Neuronal stem cell (in vitro differentiated cells): ENCODE data around the gene ARHGEF7.

Experiments
- DNase-seq: peaks from one replicate; pipeline ENCODE4 v3.0.0-alpha.2; 2013; ENCODE audit warnings: low spot score
- H2AFZ ChIP-seq: one replicate; pipeline ENCODE4 v1.6.1; 2013; ENCODE audit warnings: mild to moderate bottlenecking, low read length, inconsistent platforms
- H2AK5ac ChIP-seq: 2 replicates; pipeline ENCODE4 v1.6.1; 2013; ENCODE audit warnings: low read depth, mild to moderate bottlenecking, inconsistent platforms, low read length, moderate library complexity, mixed read lengths
- H2BK120ac ChIP-seq: 2 replicates; pipeline ENCODE4 v1.6.1; 2013; ENCODE audit warnings: low read depth, mild to moderate bottlenecking, inconsistent platforms, low read length, moderate library complexity, mixed read lengths
- H2BK12ac ChIP-seq: one replicate; pipeline ENCODE4 v1.6.1; 2013; ENCODE audit warnings: low read length, inconsistent platforms
- H2BK15ac ChIP-seq: 2 replicates; pipeline ENCODE4 v1.6.1; 2013; ENCODE audit warnings: mild to moderate bottlenecking, low read length, inconsistent platforms, mixed read lengths
- H2BK5ac ChIP-seq: one replicate; pipeline ENCODE4 v1.6.1; 2013; ENCODE audit warnings: inconsistent platforms, mild to moderate bottlenecking, low read length, moderate library complexity
- H3K14ac ChIP-seq: one replicate; pipeline ENCODE4 v1.6.1; 2013; ENCODE audit warnings: low read length, inconsistent platforms
- H3K18ac ChIP-seq: 2 replicates; pipeline ENCODE4 v1.6.1; 2013; ENCODE audit warnings: low read length, inconsistent platforms
- H3K23ac ChIP-seq: 2 replicates; pipeline ENCODE4 v1.6.1; 2013; ENCODE audit warnings: low read depth, mild to moderate bottlenecking, mixed read lengths, low read length, inconsistent platforms; ENCODE audit not compliant: poor library complexity
- H3K27ac ChIP-seq: replicated peaks from 3 replicates; pipeline ENCODE4 v1.5.1; 2013; ENCODE audit warnings: low read length, inconsistent platforms
- H3K27me3 ChIP-seq, 3 experiments: 2 replicates each; pipeline ENCODE4 v1.6.1; 2013; ENCODE audit warnings: low read length in 3 of 3, mild to moderate bottlenecking in 2 of 3, inconsistent platforms in 1 of 3, low read depth in 1 of 3, mixed read lengths in 1 of 3, moderate library complexity in 1 of 3; ENCODE audit not compliant: control insufficient read depth in 3 of 3, insufficient read depth in 3 of 3
- H3K36me3 ChIP-seq, 2 donors: replicated peaks in 1 of 2; 2 replicates each; pipeline ENCODE4 v1.6.1; 2013; ENCODE audit warnings: low read length in 2 of 2; ENCODE audit not compliant: control insufficient read depth in 2 of 2, insufficient read depth in 2 of 2
- H3K4ac ChIP-seq: 2 replicates; pipeline ENCODE4 v1.6.1; 2013; ENCODE audit warnings: inconsistent platforms, mild to moderate bottlenecking, low read length, moderate library complexity
- H3K4me1 ChIP-seq, 2 donors: 1 replicate in 1 of 2; 2 replicates in 1 of 2; pipeline ENCODE4 v1.6.1; 2013; ENCODE audit warnings: low read length in 2 of 2, low read depth in 1 of 2; ENCODE audit not compliant: control insufficient read depth in 2 of 2, insufficient read depth in 1 of 2
- H3K4me2 ChIP-seq: one replicate; pipeline ENCODE4 v1.6.1; 2013; ENCODE audit warnings: mild to moderate bottlenecking, low read length, inconsistent platforms; ENCODE audit not compliant: insufficient read depth, poor library complexity, severe bottlenecking
- H3K4me3 ChIP-seq, 2 donors: 2 replicates each; pipeline ENCODE4 v1.5.1; 2013; ENCODE audit warnings: low read length in 2 of 2, mild to moderate bottlenecking in 2 of 2, inconsistent platforms in 1 of 2, moderate library complexity in 1 of 2
- H3K79me1 ChIP-seq: one replicate; pipeline ENCODE4 v1.6.1; 2013; ENCODE audit warnings: low read depth, mild to moderate bottlenecking, inconsistent platforms, low read length, moderate library complexity
- H3K9ac ChIP-seq: one replicate; pipeline ENCODE4 v1.6.1; 2013; ENCODE audit warnings: mild to moderate bottlenecking, low read depth, low read length, inconsistent platforms; ENCODE audit not compliant: poor library complexity
- H3K9me3 ChIP-seq, 2 donors: replicated peaks in 1 of 2; 2 replicates each; pipeline versions ENCODE3 to v1.6.1; 2013; ENCODE audit warnings: low read length in 2 of 2, mild to moderate bottlenecking in 2 of 2, inconsistent platforms in 1 of 2, low read depth in 1 of 2, mixed read lengths in 1 of 2, moderate library complexity in 1 of 2; ENCODE audit not compliant: control insufficient read depth in 2 of 2, insufficient read depth in 1 of 2
- H4K8ac ChIP-seq: one replicate; pipeline ENCODE4 v1.6.1; 2013; ENCODE audit warnings: low read depth, mild to moderate bottlenecking, inconsistent platforms, low read length, moderate library complexity
- H4K91ac ChIP-seq: one replicate; pipeline ENCODE4 v1.6.1; 2013; ENCODE audit warnings: low read length, low read depth, mild to moderate bottlenecking, inconsistent platforms; ENCODE audit not compliant: poor library complexity
- WGBS, 2 donors: extraction: QIAGEN DNeasy Blood & Tissue Kit; methylation state at CpG; one replicate each; pipeline ENCODE4 v1.1.7; 2013; ENCODE audit warnings: missing lambda C conversion rate in 2 of 2, mixed read lengths in 1 of 2; ENCODE audit not compliant: insufficient read length in 2 of 2, insufficient replicate concordance in 1 of 2; ENCODE audit errors: extremely low coverage in 2 of 2; 5-methylcytosine and 5-hydroxymethylcytosine counted together

The ARHGEF7 gene

GRCh38 chr13:111179908-111180760 lies 65.0 kb downstream of the ARHGEF7 start:
- Histone ChIP-seq H2BK5ac (no peak overlapping the region), H3K79me1 (peaks cover 8% of the 10 kb centered on the region)

GRCh38 chr13:111181977-111182376 lies 66.9 kb downstream of the ARHGEF7 start:
- no CpG with 5 or more reads among the region's 14 CpGs for WGBS, 2 donors
- Histone ChIP-seq H3K27ac (no peak overlapping the region), H2AK5ac (no peak overlapping the region), H3K27me3 (no peaks in the 10 kb centered on the region), H3K14ac (no peak overlapping the region), H3K79me1 (peaks cover 13% of the 10 kb centered on the region), H3K23ac (no peak overlapping the region), H4K8ac (no peak overlapping the region), H3K4me1 (peaks cover 4 to 7% of the 10 kb centered on the region in 2 donors), H3K9ac (no peak overlapping the region), H3K4me3 (no peak overlapping the region), H4K91ac (no peak overlapping the region), H3K18ac (no peak overlapping the region), H3K36me3 (peaks cover 3 to 22% of the 10 kb centered on the region in 2 donors), H3K4me2 (no peak overlapping the region), H2BK15ac (no peak overlapping the region), H2BK5ac (no peak overlapping the region), H2AFZ (no peak overlapping the region), H2BK120ac (no peak overlapping the region), H3K9me3 (no peaks in the 10 kb centered on the region), H3K4ac (no peak overlapping the region), H2BK12ac (no peak overlapping the region)
- DNase-seq, result no peak

More at GRCh38 chr13:111179908-111180760, 65.0 kb downstream of the ARHGEF7 start:
- H3K23ac ChIP-seq, result no peak overlapping the region
- no peak overlapping the region for H4K91ac ChIP-seq
- H3K4ac ChIP-seq, result no peak overlapping the region
- no peak overlapping the region for H3K4me2 ChIP-seq
- H2AFZ ChIP-seq, result no peak overlapping the region
- peaks cover 3 to 7% of the 10 kb centered on the region in 2 donors for H3K4me1 ChIP-seq
- H4K8ac ChIP-seq, result no peak overlapping the region
- H2AK5ac ChIP-seq, result no peak overlapping the region
- no peak for DNase-seq
- no peak overlapping the region for H2BK12ac ChIP-seq
- no peaks in the 10 kb centered on the region for H3K9me3 ChIP-seq
- H2BK120ac ChIP-seq, result no peak overlapping the region
- no peak overlapping the region for H3K4me3 ChIP-seq
- no peak overlapping the region for H3K14ac ChIP-seq
- no peak overlapping the region for H3K27ac ChIP-seq
- WGBS, 2 donors, result no CpG with 5 or more reads among the region's 6 CpGs
- no peak overlapping the region for H2BK15ac ChIP-seq
- H3K9ac ChIP-seq, result no peak overlapping the region
- H3K36me3 ChIP-seq, result peaks cover 3 to 33% of the 10 kb centered on the region in 2 donors
- H3K27me3 ChIP-seq, result no peaks in the 10 kb centered on the region
- H3K18ac ChIP-seq, result no peak overlapping the region

GRCh38 chr13:111183087-111183645 lies 68.1 kb downstream of the ARHGEF7 start:
- H3K27me3 ChIP-seq, result no peaks in the 10 kb centered on the region
- no peak overlapping the region for H3K23ac ChIP-seq
- no peak overlapping the region for H4K91ac ChIP-seq
- H3K27ac ChIP-seq, result no peak overlapping the region
- H3K36me3 ChIP-seq, result peaks cover 2 to 17% of the 10 kb centered on the region in 2 donors
- no peak overlapping the region for H2BK120ac ChIP-seq
- no peaks in the 10 kb centered on the region for H3K9me3 ChIP-seq
- WGBS, 2 donors, result no CpG with 5 or more reads among the region's 6 CpGs
- peaks cover 15% of the 10 kb centered on the region for H3K79me1 ChIP-seq
- no peak overlapping the region for H3K9ac ChIP-seq
- no peak overlapping the region for H4K8ac ChIP-seq
- no peak overlapping the region for H3K4me2 ChIP-seq
- no peak overlapping the region for H3K4me3 ChIP-seq
- no peak overlapping the region for H3K18ac ChIP-seq
- H2AFZ ChIP-seq, result no peak overlapping the region
- H3K4me1 ChIP-seq, result peaks cover 0 to 9% of the 10 kb centered on the region in 2 donors
- no peak overlapping the region for H2BK12ac ChIP-seq
- H3K14ac ChIP-seq, result no peak overlapping the region
- no peak overlapping the region for H2AK5ac ChIP-seq
- no peak overlapping the region for H2BK15ac ChIP-seq
- no peak for DNase-seq
- H3K4ac ChIP-seq, result no peak overlapping the region
- no peak overlapping the region for H2BK5ac ChIP-seq

GRCh38 chr13:111183959-111184358 lies 68.8 kb downstream of the ARHGEF7 start:
- Histone ChIP-seq H3K14ac (no peak overlapping the region), H2BK5ac (no peak overlapping the region), H2AK5ac (no peak overlapping the region), H3K9me3 (no peaks in the 10 kb centered on the region), H3K79me1 (peaks cover 15% of the 10 kb centered on the region), H3K36me3 (peaks cover 2 to 18% of the 10 kb centered on the region in 2 donors), H3K4me1 (peaks cover 0 to 9% of the 10 kb centered on the region in 2 donors), H3K4me2 (no peak overlapping the region), H3K27me3 (no peaks in the 10 kb centered on the region), H3K27ac (no peak overlapping the region), H2AFZ (no peak overlapping the region), H3K4ac (no peak overlapping the region), H4K91ac (no peak overlapping the region), H2BK120ac (no peak overlapping the region), H3K18ac (no peak overlapping the region), H3K23ac (no peak overlapping the region), H3K9ac (no peak overlapping the region), H2BK15ac (no peak overlapping the region), H3K4me3 (no peak overlapping the region), H2BK12ac (no peak overlapping the region), H4K8ac (no peak overlapping the region)
- no CpG with 5 or more reads among the region's 10 CpGs for WGBS, 2 donors
- no peak for DNase-seq
